ENCODE measurements around the gene RYK.

The RYK gene

GRCh38 chr3:134242649-134243617, 7.7 kb downstream of the RYK start:
- Histone ChIP-seq H3K4me1 (peaks cover 11% of the 10 kb centered on the region), H3K27ac (no peak overlapping the region)

DNA sequence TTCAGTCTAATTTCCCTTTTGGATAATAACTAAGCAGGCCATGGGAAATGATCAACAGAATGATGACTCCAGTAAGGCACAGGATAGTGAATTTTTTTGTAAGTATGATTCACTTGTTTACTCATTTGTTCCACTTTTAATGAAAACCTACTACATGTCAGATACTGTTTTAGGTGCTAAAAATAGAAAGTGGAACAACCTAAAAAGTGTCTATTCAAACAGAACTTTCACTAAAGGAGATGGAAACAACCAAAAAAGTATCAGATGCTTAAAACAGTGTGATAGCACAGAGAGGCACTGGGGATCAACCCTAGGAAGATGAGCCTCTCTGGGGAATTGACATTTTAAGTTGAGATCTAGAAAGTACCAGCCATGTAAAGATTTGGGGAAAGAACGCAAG, 11.1 kb downstream of the RYK start:
- Histone ChIP-seq H2AFZ (no peak overlapping the region), H3K4me3 (ENCODE audit: low read depth, low read length) (no peak overlapping the region), H3K4me2 (ENCODE audit: low read length) (no peak overlapping the region), H3K9me3 (ENCODE audit: control insufficient read depth, low read length) (no peaks in the 10 kb centered on the region), H3K27me3 (ENCODE audit: control insufficient read depth, insufficient read depth, low read length) (no peaks in the 10 kb centered on the region), H3K4me1 (peaks cover 21% of the 10 kb centered on the region), H3K9ac (no peak overlapping the region), H3K79me2 (peaks cover 36% of the 10 kb centered on the region), H3K36me3 (ENCODE audit: control insufficient read depth, insufficient read depth, low read length) (no peaks in the 10 kb centered on the region), H3K27ac (no peak overlapping the region)
- no peak for TF ChIP-seq CTCF (IDR thresholded peaks at IDR 0.05)

More at GRCh38 chr3:134242649-134243617, 7.7 kb downstream of the RYK start:
- H3K4me3 ChIP-seq (ENCODE audit: low read depth, low read length), result no peak overlapping the region
- peaks cover 36% of the 10 kb centered on the region for H3K79me2 ChIP-seq
- H3K36me3 ChIP-seq (ENCODE audit: control insufficient read depth, insufficient read depth, low read length), result no peaks in the 10 kb centered on the region
- H3K4me2 ChIP-seq (ENCODE audit: low read length), result no peak overlapping the region
- no peaks in the 10 kb centered on the region for H3K9me3 ChIP-seq (ENCODE audit: control insufficient read depth, low read length)
- H3K9ac ChIP-seq, result no peak overlapping the region
- TF ChIP-seq CTCF (IDR thresholded peaks at IDR 0.05), result no peak
- no peaks in the 10 kb centered on the region for H3K27me3 ChIP-seq (ENCODE audit: control insufficient read depth, insufficient read depth, low read length)
- no peak overlapping the region for H2AFZ ChIP-seq

DNA sequence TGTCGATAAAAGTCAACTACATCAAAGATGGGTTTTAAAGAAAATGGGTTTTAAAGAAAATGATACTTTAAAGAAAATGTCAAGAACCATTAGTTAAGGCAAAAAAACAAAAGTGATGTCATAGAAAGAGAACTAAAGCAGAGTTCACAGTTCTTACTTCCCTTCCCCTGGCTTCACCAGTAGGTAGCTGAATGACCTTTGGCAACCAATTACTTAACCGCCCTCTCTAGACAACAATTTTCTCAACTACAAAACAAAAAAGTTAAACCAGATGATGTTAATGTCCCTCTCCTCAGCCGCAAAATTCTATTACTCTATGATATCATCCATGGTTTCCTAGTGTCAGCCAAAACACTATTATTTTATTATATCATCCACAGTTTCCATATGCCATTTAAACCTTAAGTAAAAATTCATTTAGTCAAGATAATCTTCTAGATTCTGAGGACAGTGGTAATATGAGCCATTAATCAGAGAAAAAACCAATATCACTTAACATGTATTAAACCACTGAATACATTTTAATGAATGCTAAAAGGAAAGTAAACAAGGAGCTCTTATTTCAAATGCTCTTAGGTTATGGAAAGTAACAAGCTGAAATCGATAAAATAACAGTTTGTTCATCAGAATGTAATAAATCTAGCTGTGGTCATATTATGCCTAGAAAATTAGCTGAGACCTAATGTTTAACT, 13.1 kb downstream of the RYK start:
- H3K9me3 ChIP-seq (ENCODE audit: control insufficient read depth, low read length), result no peaks in the 10 kb centered on the region
- no peak overlapping the region for H3K4me2 ChIP-seq (ENCODE audit: low read length)
- no peak for TF ChIP-seq CTCF (IDR thresholded peaks at IDR 0.05)
- H3K79me2 ChIP-seq, result peaks cover 36% of the 10 kb centered on the region
- no peak overlapping the region for H2AFZ ChIP-seq
- H3K27ac ChIP-seq, result no peak overlapping the region
- H3K4me3 ChIP-seq (ENCODE audit: low read depth, low read length), result no peak overlapping the region
- H3K36me3 ChIP-seq (ENCODE audit: control insufficient read depth, insufficient read depth, low read length), result no peaks in the 10 kb centered on the region
- no peak overlapping the region for H3K9ac ChIP-seq
- peaks cover 21% of the 10 kb centered on the region for H3K4me1 ChIP-seq
- H3K27me3 ChIP-seq (ENCODE audit: control insufficient read depth, insufficient read depth, low read length), result no peaks in the 10 kb centered on the region

- Histone ChIP-seq H3K4me3 (ENCODE audit: low read depth, low read length) (no peak overlapping the region), H3K9me3 (ENCODE audit: control insufficient read depth, low read length) (no peaks in the 10 kb centered on the region), H3K79me2 (peaks cover 40% of the 10 kb centered on the region), H3K27me3 (ENCODE audit: control insufficient read depth, insufficient read depth, low read length) (no peaks in the 10 kb centered on the region), H3K4me2 (ENCODE audit: low read length) (no peak overlapping the region), H3K36me3 (ENCODE audit: control insufficient read depth, insufficient read depth, low read length) (no peaks in the 10 kb centered on the region), H3K4me1 (peaks cover 21% of the 10 kb centered on the region), H2AFZ (no peak overlapping the region), H3K9ac (no peak overlapping the region), H3K27ac (no peak overlapping the region)
- no peak for TF ChIP-seq CTCF (IDR thresholded peaks at IDR 0.05)
These were observed 14.0 kb downstream of the RYK start for GRCh38 chr3:134236505-134237170.

All from parathyroid adenoma (tissue), 2 donors.